Sigmoid colon (tissue), 7 donors: Measurements from ENCODE around the gene ORAI3. TPM values are rescaled to one million over a fixed set of nuclear protein-coding genes. Genes with fewer than 3 reads are reported as not detected.

Source experiments
- DNase-seq: peaks from one replicate; pipeline ENCODE4 v3.0.0-alpha.2; 2019
- H3K27ac ChIP-seq, 4 donors: fragments of 200-600 bp; sonication (generic); one replicate each; pipeline ENCODE4 v1.5.1; 2016 to 2019; ENCODE audit warnings: mild to moderate bottlenecking in 1 of 4
- H3K27me3 ChIP-seq, 3 donors: fragments of 200-600 bp; sonication (generic); one replicate each; pipeline ENCODE4 v1.5.1; 2019; ENCODE audit warnings: mild to moderate bottlenecking in 1 of 3
- H3K36me3 ChIP-seq, 4 donors: fragments of 200-600 bp; sonication (generic); one replicate each; pipeline ENCODE4 v1.5.1; 2016 to 2019
- H3K4me1 ChIP-seq, 4 donors: fragments of 200-600 bp; sonication (generic); one replicate each; pipeline ENCODE4 v1.5.1; 2017 to 2019
- H3K4me3 ChIP-seq, 4 donors: fragments of 200-600 bp; sonication (generic); one replicate each; pipeline ENCODE4 v1.5.1; 2017 to 2019; ENCODE audit warnings: mild to moderate bottlenecking in 2 of 4, moderate library complexity in 1 of 4
- H3K9me3 ChIP-seq, 4 donors: fragments of 200-600 bp in 3 of 4; sonication (generic) in 3 of 4; one replicate each; pipeline versions ENCODE4 v1.5.1 to v1.6.1; 2013 to 2019
- CTCF ChIP-seq, 4 experiments: fragments of 450-650 bp in 3 of 4; fragments of 200-600 bp in 1 of 4; IDR thresholded peaks; one replicate each; pipeline ENCODE4 v1.5.1; 2016 to 2019; ENCODE audit warnings: antibody characterized with exemption in 4 of 4, mild to moderate bottlenecking in 3 of 4, moderate library complexity in 2 of 4
- EP300 ChIP-seq, 4 donors: sonication (generic); formaldehyde crosslinking; IDR thresholded peaks; one replicate each; pipeline ENCODE4 v1.6.1; 2017; ENCODE audit warnings: antibody characterized with exemption in 4 of 4
- POLR2A ChIP-seq, 2 donors: fragments of 450-650 bp; IDR thresholded peaks; one replicate each; pipeline ENCODE4 v1.6.1; 2016; ENCODE audit warnings: antibody characterized with exemption in 2 of 2, mild to moderate bottlenecking in 2 of 2, moderate library complexity in 2 of 2
- POLR2AphosphoS5 ChIP-seq, 4 donors: sonication (generic); formaldehyde crosslinking; IDR thresholded peaks; one replicate each; pipeline ENCODE4 v1.6.1; 2017; ENCODE audit warnings: antibody characterized with exemption in 4 of 4
- WGBS, 2 donors: extraction: QIAGEN DNeasy Blood & Tissue Kit; methylation state at CpG; one replicate each; pipeline ENCODE4 v1.1.7; 2013; 5-methylcytosine and 5-hydroxymethylcytosine counted together
- intact Hi-C: fragments of 100-400 bp; cut with DNase I; formaldehyde crosslinking; loops from one replicate; pipeline ENCODE4 v1.15.1; 2023
- polyA plus RNA-seq, 3 donors: library from polyadenylated mRNA; stranded (reverse); fragments of 200-250 nt; gene quantifications; one replicate each; pipeline ENCODE4 v1.2.3, GENCODE V29; 2013
- total RNA-seq, 4 donors: library from RNA; depleted of rRNA; stranded (reverse); fragments of >200 nt; gene quantifications; one replicate each; pipeline ENCODE4 v1.1.0, GENCODE V29; 2016
- donor health status: healthy with polysubstance abuse.
- donor health status: Bipolar disorder and iron deficiency.
- donor health status: healthy.

The ORAI3 gene
- total and polyA plus RNA-seq, 7 donors: 8.6 to 43.3 (median 33.3) TPM

- no peak overlapping the region for H3K4me3 ChIP-seq
- peaks cover 0 to 6% (median 3%) of the 10 kb centered on the region in 4 donors for H3K4me1 ChIP-seq
- WGBS, 2 donors: 94% methylated on average over 18 of the region's 18 CpGs
- TF ChIP-seq POLR2A (IDR thresholded peaks at IDR 0.05) (no peak), POLR2AphosphoS5 (IDR thresholded peaks at IDR 0.05) (no peak), CTCF (IDR thresholded peaks at IDR 0.05) (no peak), EP300 (IDR thresholded peaks at IDR 0.05) (no peak)
- intact Hi-C loops: no loop called here
- H3K36me3 ChIP-seq: peaks cover 70 to 100% (median 85%) of the 10 kb centered on the region in 4 donors
- no peaks in the 10 kb centered on the region for H3K27me3 ChIP-seq
- DNase-seq: no peak
- H3K27ac ChIP-seq: no peak overlapping the region
- no peaks in the 10 kb centered on the region for H3K9me3 ChIP-seq
Measured at GRCh38 chr16:30963925-30964511, 15.2 kb downstream of the ORAI3 start.

- H3K4me1 ChIP-seq: no peaks in the 10 kb centered on the region
- DNase-seq: no peak
- H3K27ac ChIP-seq: no peak overlapping the region
- WGBS, 2 donors: 93% methylated on average over 33 of the region's 33 CpGs
- H3K9me3 ChIP-seq: no peaks in the 10 kb centered on the region
- peaks cover 75 to 100% (median 92%) of the 10 kb centered on the region in 4 donors for H3K36me3 ChIP-seq
- no peaks in the 10 kb centered on the region for H3K27me3 ChIP-seq
- intact Hi-C loops: no loop called here
- TF ChIP-seq CTCF (IDR thresholded peaks at IDR 0.05) (no peak), EP300 (IDR thresholded peaks at IDR 0.05) (no peak), POLR2A (IDR thresholded peaks at IDR 0.05) (no peak), POLR2AphosphoS5 (IDR thresholded peaks at IDR 0.05) (no peak)
- no peak overlapping the region for H3K4me3 ChIP-seq
Measured at GRCh38 chr16:30964574-30965226, 15.8 kb downstream of the ORAI3 start.

GRCh38 chr16:30965436-30965835, 16.6 kb downstream of the ORAI3 start:
- no peak overlapping the region for H3K4me3 ChIP-seq
- no peak for TF ChIP-seq POLR2AphosphoS5 (IDR thresholded peaks at IDR 0.05)
- no peak for TF ChIP-seq EP300 (IDR thresholded peaks at IDR 0.05)
- no peak for TF ChIP-seq POLR2A (IDR thresholded peaks at IDR 0.05)
- TF ChIP-seq CTCF (IDR thresholded peaks at IDR 0.05): no peak
- intact Hi-C loops: no loop called here
- H3K36me3 ChIP-seq: peaks cover 68 to 100% (median 91%) of the 10 kb centered on the region in 4 donors
- H3K27ac ChIP-seq: no peak overlapping the region
- H3K9me3 ChIP-seq: no peaks in the 10 kb centered on the region
- H3K4me1 ChIP-seq: no peaks in the 10 kb centered on the region
- H3K27me3 ChIP-seq: no peaks in the 10 kb centered on the region
- WGBS, 2 donors: 95% methylated on average over 15 of the region's 15 CpGs
- no peak for DNase-seq

- 95 to 96% methylated on average over 19 of the region's 19 CpGs for WGBS, 2 donors
- no peak overlapping the region for H3K27ac ChIP-seq
- no peak for DNase-seq
- H3K27me3 ChIP-seq: no peaks in the 10 kb centered on the region
- intact Hi-C loops: no loop called here
- TF ChIP-seq CTCF (IDR thresholded peaks at IDR 0.05) (no peak), POLR2A (IDR thresholded peaks at IDR 0.05) (no peak), EP300 (IDR thresholded peaks at IDR 0.05) (no peak), POLR2AphosphoS5 (IDR thresholded peaks at IDR 0.05) (no peak)
- peaks cover 69 to 100% (median 93%) of the 10 kb centered on the region in 4 donors for H3K36me3 ChIP-seq
- no peaks in the 10 kb centered on the region for H3K4me1 ChIP-seq
- no peak overlapping the region for H3K4me3 ChIP-seq
- H3K9me3 ChIP-seq: no peaks in the 10 kb centered on the region
Measured at GRCh38 chr16:30966033-30966619, 17.3 kb downstream of the ORAI3 start.
